HepG2 (cell line): Measurements from ENCODE around the gene KRT76. TPM values are rescaled to one million over a fixed set of nuclear protein-coding genes. Genes with fewer than 3 reads are reported as not detected.

Experiments used
- ATAC-seq: fragments of 200-7000 bp; cut with Tn5 transposase; 3 replicates; pipeline ENCODE4 v1.9.1; 2020; ENCODE audit warnings: mild to moderate bottlenecking, moderate library complexity
- BruUV-seq: library from RNA; stranded (reverse); fragments of 400-500 nt; replicated peaks from 2 replicates; lab custom pipeline; 2021; lab: Mats Ljungman, UMichigan
- CTCF ChIA-PET: fragments of 300-600 bp; formaldehyde crosslinking; extraction: SDS; loops from one replicate; lab custom pipeline; 2021; ENCODE audit warnings: low total read pairs, inconsistent platforms, low intra/inter-chr PET ratio; lab: Yijun Ruan, JAX
- POLR2A ChIA-PET: fragments of 350-600 bp; sonication (Branson Sonifier 250); formaldehyde crosslinking; loops from one replicate; lab custom pipeline; 2020; ENCODE audit warnings: antibody characterized with exemption, inconsistent platforms; lab: Yijun Ruan, JAX
- DNase-seq: peaks from one replicate; pipeline ENCODE4 v3.0.0-alpha.2; 2015; ENCODE audit warnings: low spot score
- FAIRE-seq: peaks from 3 replicates; lab custom pipeline; 2011; peaks lifted over from hg19 to GRCh38; lab: Jason Lieb, UNC
- H2AFZ ChIP-seq: one replicate; pipeline ENCODE4 v1.6.1; 2011; ENCODE audit warnings: low read length, inconsistent platforms
- H3K27ac ChIP-seq: fragments of 300-600 bp; 3 replicates; pipeline ENCODE4 v1.8.0; 2011; ENCODE audit warnings: mixed run types, mild to moderate bottlenecking, mixed read lengths, low read length, inconsistent platforms; ENCODE audit not compliant: insufficient read depth; ENCODE audit errors: extremely low read length
- H3K27me3 ChIP-seq, 2 experiments: fragments of 200-600 bp in 1 of 2; 2 replicates in 1 of 2; 3 replicates in 1 of 2; pipeline versions ENCODE4 v1.6.0 to v1.8.0; 2011; ENCODE audit warnings: low read length in 2 of 2, mild to moderate bottlenecking in 2 of 2, moderate library complexity in 2 of 2, inconsistent platforms in 1 of 2; ENCODE audit not compliant: insufficient read depth in 2 of 2, control insufficient read depth in 1 of 2
- H3K36me3 ChIP-seq, 2 experiments: fragments of 200-600 bp in 1 of 2; replicated peaks in 1 of 2; 2 replicates in 1 of 2; 3 replicates in 1 of 2; pipeline versions ENCODE4 v1.5.1 to v1.8.0; 2011; ENCODE audit warnings: low read length in 2 of 2, inconsistent platforms in 1 of 2; ENCODE audit not compliant: insufficient read depth in 2 of 2, control insufficient read depth in 1 of 2
- H3K4me1 ChIP-seq: 2 replicates; pipeline ENCODE4 v1.5.1; 2012; ENCODE audit warnings: low read length, inconsistent platforms; ENCODE audit not compliant: insufficient read depth
- H3K4me2 ChIP-seq: 2 replicates; pipeline ENCODE4 v1.6.0; 2011; ENCODE audit warnings: low read depth, low read length, inconsistent platforms
- H3K4me3 ChIP-seq, 3 experiments: fragments of 200-600 bp in 1 of 3; sonication (generic), shearing (Covaris generic) in 1 of 3; replicated peaks in 1 of 3; 2 replicates each; pipeline ENCODE4 v1.5.1; 2011 to 2016; ENCODE audit warnings: low read length in 3 of 3, inconsistent platforms in 2 of 3, low read depth in 2 of 3, mild to moderate bottlenecking in 2 of 3, control low read depth in 1 of 3, mixed read lengths in 1 of 3; ENCODE audit not compliant: insufficient read depth in 1 of 3
- H3K79me2 ChIP-seq: one replicate; pipeline ENCODE4 v1.6.1; 2011; ENCODE audit warnings: low read length, inconsistent platforms; ENCODE audit not compliant: insufficient read depth
- H3K9ac ChIP-seq: 2 replicates; pipeline ENCODE4 v1.6.0; 2011; ENCODE audit warnings: mild to moderate bottlenecking, low read depth, low read length, inconsistent platforms; ENCODE audit not compliant: insufficient read depth
- H3K9me3 ChIP-seq: 2 replicates; pipeline ENCODE4 v1.5.1; 2012; ENCODE audit warnings: mild to moderate bottlenecking, low read length
- H4K20me1 ChIP-seq: 2 replicates; pipeline ENCODE4 v1.6.0; 2011; ENCODE audit warnings: inconsistent platforms, mild to moderate bottlenecking, low read length, moderate library complexity; ENCODE audit not compliant: insufficient read depth
- ATF7 ChIP-seq, 2 experiments: fragments of 450-650 bp in 1 of 2; sonication (generic) in 1 of 2; formaldehyde crosslinking in 1 of 2; IDR thresholded peaks; 2 replicates each; pipeline versions ENCODE4 v1.4.0 to v1.6.1; 2016 to 2020; ENCODE audit warnings: antibody characterized with exemption in 1 of 2, mild to moderate bottlenecking in 1 of 2, missing genetic modification reagents in 1 of 2
- FOXK2 ChIP-seq: fragments of 450-650 bp; IDR thresholded peaks from 2 replicates; pipeline ENCODE4 v1.6.1; 2016
- MAFK ChIP-seq, 2 experiments: IDR thresholded peaks in 1 of 2; conservative IDR thresholded peaks in 1 of 2; 2 replicates each; pipeline ENCODE4 v1.6.1; 2011; ENCODE audit warnings: improper control_type of control experiment in 2 of 2, low read length in 2 of 2
- ZBTB42 ChIP-seq: sonication (generic); formaldehyde crosslinking; IDR thresholded peaks from 2 replicates; pipeline ENCODE4 v1.5.0; 2020; ENCODE audit warnings: mild to moderate bottlenecking, missing genetic modification reagents
- ZFAT ChIP-seq: sonication (generic); formaldehyde crosslinking; conservative IDR thresholded peaks from 2 replicates; pipeline ENCODE4 v1.8.1; 2023; ENCODE audit warnings: missing genetic modification reagents, inconsistent platforms
- ZSCAN21 ChIP-seq: sonication (generic); formaldehyde crosslinking; IDR thresholded peaks from 2 replicates; pipeline ENCODE4 v1.8.0; 2022; ENCODE audit warnings: mild to moderate bottlenecking, missing genetic modification reagents, moderate library complexity, borderline replicate concordance
- WGBS: methylation state at CpG from one replicate; pipeline ENCODE4 v1.1.6; 2017; ENCODE audit warnings: low lambda C conversion rate; 5-methylcytosine and 5-hydroxymethylcytosine counted together
- in situ Hi-C: cut with HindIII; loops from 2 replicates; pipeline ENCODE4 v1.10.0; 2017; ENCODE audit warnings: low pct_unique_long_range_greater_than_20kb; ENCODE audit not compliant: extremely low pct_ligation_motif_present
- intact Hi-C: fragments of 100-400 bp; cut with micrococcal nuclease; formaldehyde crosslinking; loops from one replicate; pipeline ENCODE4 v1.10.0; 2022; ENCODE audit not compliant: unreplicated experiment
- polyA plus RNA-seq, 8 experiments: library from polyadenylated mRNA; depleted of rRNA in 3 of 8; stranded (reverse) in 7 of 8; unstranded in 1 of 8; fragments of >200 nt; fragmentation: Illumina TruSeq in 4 of 8; extraction: Trizol in 4 of 8; gene quantifications; 2 replicates each; pipeline versions ENCODE4 v1.2.1 to v1.2.3, GENCODE V29; 2011 to 2016; ENCODE audit warnings: low read depth in 4 of 8, missing spikeins in 1 of 8, mixed read lengths in 1 of 8; ENCODE audit not compliant: insufficient read depth in 1 of 8
- total RNA-seq, 5 experiments: library from RNA; depleted of rRNA; stranded (reverse); fragments of >200 nt; fragmentation: Illumina TruSeq; extraction: Trizol; gene quantifications; 2 replicates each; pipeline ENCODE4 v1.2.3, GENCODE V29; 2016; ENCODE audit warnings: low read depth in 1 of 5
- TF ChIP-seq, protein P1 (sequence below): sonication (generic); formaldehyde crosslinking; conservative IDR thresholded peaks from 2 replicates; pipeline ENCODE4 v1.4.0; 2020; ENCODE audit warnings: missing genetic modification reagents

KRT76 gene
- total and polyA plus RNA-seq, 2 of the 13 experiments (the other 11 are each of a cell fraction or from before 2014, with no cell fraction given): not detected

DNA sequence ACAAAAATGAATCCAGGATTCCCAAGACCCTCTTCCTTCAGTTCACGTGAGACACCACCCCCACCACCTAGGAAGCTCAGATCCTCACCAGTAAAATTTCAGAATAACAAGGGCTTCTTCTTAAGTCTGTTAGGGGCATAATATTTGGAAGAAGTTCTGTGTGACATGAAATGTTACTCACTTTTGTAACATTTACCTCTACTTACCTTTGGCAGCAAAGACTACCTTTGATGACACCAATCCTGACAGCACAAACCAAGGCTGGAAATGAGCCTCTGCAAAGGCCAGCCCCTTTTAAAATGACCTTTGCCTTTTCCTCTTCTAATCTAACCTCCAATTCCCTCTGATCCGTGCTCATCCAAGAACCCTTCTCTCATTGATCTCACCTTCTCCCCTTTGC is 54.5 kb downstream of the KRT76 start:
- ChIA-PET CTCF (no interaction called here), POLR2A (no interaction called here)
- peaks cover 0 to 26% of the 10 kb centered on the region in 2 experiments; a peak in 1 of 5 replicates for H3K27me3 ChIP-seq
- 2% methylated on average over 2 of the region's 2 CpGs for WGBS
- no peak overlapping the region for H2AFZ ChIP-seq
- in situ Hi-C loops: no loop called here
- no peak for TF ChIP-seq ZSCAN21 (CRISPR knock-in tag)
- no peak for TF ChIP-seq ATF7 (IDR thresholded peaks at IDR 0.05)
- no peak for TF ChIP-seq ATF7 (CRISPR knock-in tag; IDR thresholded peaks at IDR 0.05)
- no peak for TF ChIP-seq ZFAT (CRISPR knock-in tag)
- no peak for TF ChIP-seq FOXK2
- TF ChIP-seq, protein P1, sequence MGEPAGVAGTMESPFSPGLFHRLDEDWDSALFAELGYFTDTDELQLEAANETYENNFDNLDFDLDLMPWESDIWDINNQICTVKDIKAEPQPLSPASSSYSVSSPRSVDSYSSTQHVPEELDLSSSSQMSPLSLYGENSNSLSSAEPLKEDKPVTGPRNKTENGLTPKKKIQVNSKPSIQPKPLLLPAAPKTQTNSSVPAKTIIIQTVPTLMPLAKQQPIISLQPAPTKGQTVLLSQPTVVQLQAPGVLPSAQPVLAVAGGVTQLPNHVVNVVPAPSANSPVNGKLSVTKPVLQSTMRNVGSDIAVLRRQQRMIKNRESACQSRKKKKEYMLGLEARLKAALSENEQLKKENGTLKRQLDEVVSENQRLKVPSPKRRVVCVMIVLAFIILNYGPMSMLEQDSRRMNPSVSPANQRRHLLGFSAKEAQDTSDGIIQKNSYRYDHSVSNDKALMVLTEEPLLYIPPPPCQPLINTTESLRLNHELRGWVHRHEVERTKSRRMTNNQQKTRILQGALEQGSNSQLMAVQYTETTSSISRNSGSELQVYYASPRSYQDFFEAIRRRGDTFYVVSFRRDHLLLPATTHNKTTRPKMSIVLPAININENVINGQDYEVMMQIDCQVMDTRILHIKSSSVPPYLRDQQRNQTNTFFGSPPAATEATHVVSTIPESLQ: no peak
- FAIRE-seq: no peak
- H3K79me2 ChIP-seq: no peaks in the 10 kb centered on the region
- intact Hi-C loops: no loop called here
- no peak overlapping the region for H3K9ac ChIP-seq
- no peaks in the 10 kb centered on the region for H3K36me3 ChIP-seq
- H3K4me1 ChIP-seq: no peaks in the 10 kb centered on the region
- no peak overlapping the region for H3K4me2 ChIP-seq
- H3K9me3 ChIP-seq: no peaks in the 10 kb centered on the region
- BruUV-seq: no TSS peak
- H3K4me3 ChIP-seq: no peak overlapping the region
- H3K27ac ChIP-seq: no peak overlapping the region
- H4K20me1 ChIP-seq: no peaks in the 10 kb centered on the region
- ATAC-seq: no peak
- DNase-seq: no peak

DNA sequence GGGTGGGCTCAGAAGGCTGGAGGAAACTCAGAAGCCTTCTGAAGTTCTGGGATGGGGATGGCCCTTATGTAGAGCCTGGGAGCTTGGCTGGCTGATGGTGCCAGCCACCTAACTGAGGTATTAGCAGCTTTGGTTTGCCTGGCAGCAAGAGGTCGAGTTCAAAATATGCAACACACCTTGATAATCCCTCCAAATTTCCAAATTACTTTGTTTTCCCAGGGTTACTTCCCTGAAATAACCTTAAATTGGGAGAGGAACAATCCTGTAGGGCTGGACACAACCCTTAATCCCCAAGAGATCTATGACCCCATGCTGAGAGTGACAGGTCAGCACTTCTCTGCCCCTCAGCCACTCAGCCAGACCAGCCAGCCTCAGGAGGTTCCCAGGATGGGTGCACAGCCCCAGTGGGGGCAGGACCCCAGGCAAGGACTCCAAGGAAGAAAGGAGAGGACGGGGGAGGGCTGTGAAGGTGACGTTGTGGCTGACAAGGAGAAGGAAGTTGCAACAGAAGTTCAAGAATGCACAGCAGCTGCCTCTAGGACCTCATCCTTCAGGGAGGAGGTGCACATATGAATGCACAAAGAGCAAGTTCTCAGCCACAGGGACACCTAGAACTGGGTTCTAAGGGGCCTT is 55.2 kb downstream of the KRT76 start:
- H3K4me3 ChIP-seq: no peak overlapping the region
- no peaks in the 10 kb centered on the region for H3K36me3 ChIP-seq
- H3K4me2 ChIP-seq: no peak overlapping the region
- H2AFZ ChIP-seq: no peak overlapping the region
- FAIRE-seq: no peak
- 0 out of 4 replicates have a peak, but pooled peaks of 1 of the 2 experiments have one; percentile 20 for TF ChIP-seq MAFK (conservative IDR thresholded peaks at IDR 0.05 in 1 of 2, IDR thresholded peaks at IDR 0.05 in 1 of 2; ENCODE audit: low read length in 2 of 2)
- TF ChIP-seq ZBTB42: no peak
- H3K4me1 ChIP-seq: no peaks in the 10 kb centered on the region
- ATAC-seq: no peak
- no peaks in the 10 kb centered on the region for H4K20me1 ChIP-seq
- DNase-seq: no peak
- no peak overlapping the region for H3K9ac ChIP-seq
- WGBS: 0% methylated on average over 3 of the region's 3 CpGs
- H3K27ac ChIP-seq: no peak overlapping the region
- H3K9me3 ChIP-seq: no peaks in the 10 kb centered on the region
- no TSS peak for BruUV-seq
- H3K79me2 ChIP-seq: no peaks in the 10 kb centered on the region
- in situ Hi-C loops: no loop called here
- peaks cover 0 to 25% of the 10 kb centered on the region in 2 experiments; a peak in 2 of 5 replicates for H3K27me3 ChIP-seq
- ChIA-PET CTCF (no interaction called here), POLR2A (no interaction called here)
- intact Hi-C loops: no loop called here
